Glutamatergic neuron (in vitro differentiated cells): ENCODE results near the gene UTRN. TPM values are rescaled to one million over a fixed set of nuclear protein-coding genes. Genes with fewer than 3 reads are reported as not detected.

Experiments
- DNase-seq: peaks from one replicate; pipeline ENCODE4 v3.0.0; 2022
- H3K27ac Mint-ChIP-seq: one replicate; pipeline ENCODE4 v1.8.0; 2020; ENCODE audit warnings: mild to moderate bottlenecking, mixed read lengths, inconsistent platforms; ENCODE audit not compliant: unreplicated experiment
- H3K27me3 Mint-ChIP-seq: one replicate; pipeline ENCODE4 v1.8.0; 2020; ENCODE audit warnings: mild to moderate bottlenecking, moderate library complexity, mixed read lengths, inconsistent platforms; ENCODE audit not compliant: unreplicated experiment
- H3K36me3 Mint-ChIP-seq: one replicate; pipeline ENCODE4 v1.8.0; 2020; ENCODE audit warnings: mild to moderate bottlenecking, mixed read lengths, inconsistent platforms; ENCODE audit not compliant: unreplicated experiment
- H3K4me1 Mint-ChIP-seq: one replicate; pipeline ENCODE4 v1.8.0; 2020; ENCODE audit warnings: mild to moderate bottlenecking, low read depth, mixed read lengths, inconsistent platforms; ENCODE audit not compliant: unreplicated experiment
- H3K4me3 Mint-ChIP-seq: one replicate; pipeline ENCODE4 v1.8.0; 2020; ENCODE audit warnings: mild to moderate bottlenecking, mixed read lengths, inconsistent platforms; ENCODE audit not compliant: unreplicated experiment
- H3K9me3 Mint-ChIP-seq: one replicate; pipeline ENCODE4 v1.8.0; 2020; ENCODE audit warnings: mild to moderate bottlenecking, moderate library complexity, mixed read lengths, inconsistent platforms; ENCODE audit not compliant: unreplicated experiment
- total RNA-seq: library from RNA; stranded (reverse); fragmentation: NEBNext Ultra II Directional; extraction: Animal tissue kit (Norgen Biotek cat#: 25700); gene quantifications from one replicate; pipeline ENCODE4 v1.2.1, GENCODE V29; 2021; ENCODE audit not compliant: unreplicated experiment
- TF ChIP-seq, protein P1 (sequence below): fragments of 200-600 bp; sonication (generic); IDR thresholded peaks from one replicate; pipeline ENCODE4 v1.5.0; 2021; ENCODE audit not compliant: partially characterized antibody, unreplicated experiment

The UTRN gene
- total RNA-seq, 1 donor from 2014 or later, result 24.3 TPM

DNA sequence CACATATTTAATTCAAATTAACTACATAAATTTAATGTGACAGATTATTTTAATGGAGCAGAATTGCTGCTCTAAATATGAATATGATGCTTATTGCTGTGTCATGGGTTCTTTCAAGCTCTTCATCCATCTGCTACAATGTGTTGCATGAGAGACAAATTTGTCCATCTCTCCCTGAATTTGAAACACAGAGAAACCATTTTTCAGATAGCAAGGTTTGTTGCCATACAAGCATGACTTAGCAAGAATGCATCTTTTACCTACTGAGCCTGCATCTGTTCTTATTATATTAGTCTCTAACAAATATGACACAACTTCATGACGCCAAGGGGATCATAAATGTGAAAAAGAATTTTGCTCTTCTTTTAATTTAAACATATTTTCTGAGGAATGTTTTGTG lies 8.0 kb upstream of the UTRN start:
- Mint-ChIP-seq H3K4me3 (no peak overlapping the region), H3K4me1 (no peaks in the 10 kb centered on the region), H3K27me3 (peaks cover 1% of the 10 kb centered on the region), H3K9me3 (no peaks in the 10 kb centered on the region), H3K36me3 (no peaks in the 10 kb centered on the region), H3K27ac (no peak overlapping the region)
- DNase-seq, result no peak
- TF ChIP-seq, protein P1, sequence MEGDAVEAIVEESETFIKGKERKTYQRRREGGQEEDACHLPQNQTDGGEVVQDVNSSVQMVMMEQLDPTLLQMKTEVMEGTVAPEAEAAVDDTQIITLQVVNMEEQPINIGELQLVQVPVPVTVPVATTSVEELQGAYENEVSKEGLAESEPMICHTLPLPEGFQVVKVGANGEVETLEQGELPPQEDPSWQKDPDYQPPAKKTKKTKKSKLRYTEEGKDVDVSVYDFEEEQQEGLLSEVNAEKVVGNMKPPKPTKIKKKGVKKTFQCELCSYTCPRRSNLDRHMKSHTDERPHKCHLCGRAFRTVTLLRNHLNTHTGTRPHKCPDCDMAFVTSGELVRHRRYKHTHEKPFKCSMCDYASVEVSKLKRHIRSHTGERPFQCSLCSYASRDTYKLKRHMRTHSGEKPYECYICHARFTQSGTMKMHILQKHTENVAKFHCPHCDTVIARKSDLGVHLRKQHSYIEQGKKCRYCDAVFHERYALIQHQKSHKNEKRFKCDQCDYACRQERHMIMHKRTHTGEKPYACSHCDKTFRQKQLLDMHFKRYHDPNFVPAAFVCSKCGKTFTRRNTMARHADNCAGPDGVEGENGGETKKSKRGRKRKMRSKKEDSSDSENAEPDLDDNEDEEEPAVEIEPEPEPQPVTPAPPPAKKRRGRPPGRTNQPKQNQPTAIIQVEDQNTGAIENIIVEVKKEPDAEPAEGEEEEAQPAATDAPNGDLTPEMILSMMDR, result no peak

DNA sequence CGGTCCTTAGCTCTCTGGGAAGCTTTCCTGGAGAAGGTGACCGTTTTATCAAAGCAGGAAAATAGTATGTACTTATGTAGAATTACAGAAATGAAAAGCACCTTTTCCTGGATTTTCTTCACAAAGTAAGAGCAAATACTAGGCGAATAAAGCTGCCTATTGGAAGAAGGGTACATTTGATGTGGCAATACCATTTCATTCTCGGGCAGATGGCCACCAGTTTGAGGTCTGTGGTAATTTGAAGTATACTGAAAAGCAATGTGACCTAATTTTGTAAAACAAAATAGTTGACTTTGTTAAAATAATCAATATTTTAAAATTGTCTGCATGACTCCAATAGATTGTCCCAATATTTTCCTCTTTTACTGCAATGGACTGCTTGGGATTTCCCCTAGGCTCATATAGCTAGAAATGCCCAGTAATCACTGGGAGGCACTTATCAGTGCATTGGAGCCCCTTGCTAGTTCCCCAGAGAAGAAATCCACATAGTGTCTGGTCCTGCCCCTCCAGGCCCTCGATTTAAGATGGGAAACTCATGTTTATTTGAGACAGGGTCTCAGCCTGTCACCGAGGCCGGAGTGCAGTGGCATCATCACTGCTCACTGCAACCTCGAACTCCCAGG lies 7.4 kb upstream of the UTRN start:
- Mint-ChIP-seq H3K9me3 (no peaks in the 10 kb centered on the region), H3K27ac (no peak overlapping the region), H3K4me1 (no peaks in the 10 kb centered on the region), H3K4me3 (no peak overlapping the region), H3K36me3 (no peaks in the 10 kb centered on the region), H3K27me3 (peaks cover 1% of the 10 kb centered on the region)
- TF ChIP-seq, protein P1, result no peak
- no peak for DNase-seq

DNA sequence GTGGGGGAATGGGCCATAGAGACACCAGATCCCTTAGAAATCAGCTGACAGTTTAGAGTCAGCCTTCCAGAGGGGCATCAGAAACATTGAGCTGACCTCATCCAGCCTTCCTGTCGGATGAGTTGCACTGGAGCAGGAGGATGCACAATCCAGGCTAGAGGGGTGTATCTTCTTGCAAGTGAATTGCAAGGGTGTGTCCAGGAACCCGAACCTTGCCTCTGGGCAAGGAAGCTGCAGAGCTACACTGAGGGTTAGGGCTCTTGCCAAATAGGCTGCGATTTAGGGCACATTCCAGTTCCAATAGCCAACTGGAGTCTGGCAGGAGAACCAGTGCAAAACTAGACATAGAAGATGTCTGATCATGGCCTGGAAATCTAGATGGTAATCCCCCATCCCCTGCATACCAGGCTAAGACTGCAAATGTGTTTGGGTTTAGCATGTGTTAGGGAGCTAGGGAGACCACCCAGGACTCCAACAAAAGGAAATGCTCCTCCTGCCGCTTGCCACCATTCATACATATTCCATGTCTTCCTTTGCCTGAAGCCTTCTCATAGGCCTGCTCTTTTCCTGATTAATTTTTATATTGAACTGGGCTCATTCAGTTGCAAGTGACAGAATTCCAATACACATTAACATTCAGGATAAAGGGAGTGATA lies 6.3 kb upstream of the UTRN start:
- no peak overlapping the region for H3K27ac Mint-ChIP-seq
- H3K36me3 Mint-ChIP-seq, result no peaks in the 10 kb centered on the region
- H3K9me3 Mint-ChIP-seq, result no peaks in the 10 kb centered on the region
- TF ChIP-seq, protein P1, result no peak
- no peak overlapping the region for H3K4me3 Mint-ChIP-seq
- no peak for DNase-seq
- peaks cover 1% of the 10 kb centered on the region for H3K27me3 Mint-ChIP-seq
- no peaks in the 10 kb centered on the region for H3K4me1 Mint-ChIP-seq

DNA sequence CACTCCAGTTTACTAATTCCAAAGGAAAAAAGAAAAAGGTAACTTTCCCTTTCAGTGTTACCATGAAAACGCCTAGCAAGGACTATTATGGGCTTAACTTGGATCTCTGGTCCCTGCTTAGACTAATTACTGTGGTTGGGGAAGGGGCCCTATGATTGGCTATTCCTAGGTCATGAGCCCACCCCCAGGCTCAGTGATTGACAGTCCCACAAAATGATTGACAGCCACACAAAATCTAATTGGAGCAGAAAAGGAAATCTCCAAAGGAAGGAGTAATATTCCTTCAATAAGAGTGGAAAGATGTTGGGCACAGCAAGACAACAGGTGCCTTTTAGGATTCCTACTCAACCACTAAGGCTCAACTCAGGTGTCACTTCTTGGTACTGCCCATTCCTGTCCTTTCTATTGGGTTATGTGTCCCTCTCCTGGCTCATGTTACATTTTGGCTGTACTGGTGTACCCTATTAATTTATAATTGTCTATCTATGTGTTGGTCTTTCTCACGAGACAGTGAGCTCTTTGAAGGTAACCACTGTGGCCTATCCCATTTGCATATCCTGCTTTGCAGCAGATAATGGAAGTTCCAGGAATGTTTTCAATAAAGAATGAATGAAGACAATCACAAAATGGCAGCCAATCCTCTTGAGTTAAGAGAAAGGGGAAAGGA lies 5.5 kb upstream of the UTRN start:
- TF ChIP-seq, protein P1, result no peak
- Mint-ChIP-seq H3K4me1 (peaks cover 5% of the 10 kb centered on the region), H3K36me3 (peaks cover 4% of the 10 kb centered on the region), H3K27me3 (peaks cover 6% of the 10 kb centered on the region), H3K4me3 (no peak overlapping the region), H3K27ac (no peak overlapping the region), H3K9me3 (peaks cover 4% of the 10 kb centered on the region)
- DNase-seq, result no peak
